ENCODE measurements around the gene ENDOV.

The ENDOV gene

GRCh38 chr17:80429356-80430275 lies 14.6 kb downstream of the ENDOV start:
- Histone ChIP-seq H2AFZ (ENCODE audit: low read depth, low read length) (no peak overlapping the region), H2AK5ac (ENCODE audit: low read length, severe bottlenecking) (no peak overlapping the region), H3K9ac (ENCODE audit: low read length) (no peak overlapping the region), H2BK12ac (ENCODE audit: low read length in 2 of 2) (no peak overlapping the region), H2BK120ac (ENCODE audit: low read depth, low read length) (no peak overlapping the region), H3K9me3 (ENCODE audit: control insufficient read depth, low read length) (no peaks in the 10 kb centered on the region), H2BK5ac (ENCODE audit: low read depth, low read length, poor library complexity, severe bottlenecking) (no peak overlapping the region), H3K79me1 (replicated peaks; ENCODE audit: low read length, poor library complexity, severe bottlenecking) (no peaks in the 10 kb centered on the region), H3K18ac (ENCODE audit: low read depth in 1 of 2, low read length in 2 of 2) (no peak overlapping the region), H3K4me2 (ENCODE audit: low read length, poor library complexity, severe bottlenecking) (no peak overlapping the region), H3K36me3 (ENCODE audit: control insufficient read depth in 1 of 2, insufficient read depth in 2 of 2, low read depth in 1 of 2, low read length in 2 of 2) (peaks cover 10 to 17% of the 10 kb centered on the region in 2 experiments), H4K91ac (ENCODE audit: low read length) (no peak overlapping the region), H4K8ac (ENCODE audit: low read length) (no peak overlapping the region), H2BK15ac (ENCODE audit: low read depth, poor library complexity, severe bottlenecking) (no peak overlapping the region), H3K4me1 (ENCODE audit: control insufficient read depth, insufficient read depth, low read depth, low read length) (peaks cover 7% of the 10 kb centered on the region), H3K27ac (ENCODE audit: low read length, poor library complexity, severe bottlenecking) (no peak overlapping the region), H3K4me3 (ENCODE audit: insufficient read depth in 1 of 2, low read depth in 1 of 2, low read length in 2 of 2) (no peak overlapping the region), H3K23ac (ENCODE audit: low read length in 2 of 2) (no peak overlapping the region), H3K14ac (ENCODE audit: low read length in 2 of 2) (no peak overlapping the region), H3K4ac (ENCODE audit: low read depth in 1 of 2, low read length in 2 of 2) (no peak overlapping the region), H3K27me3 (ENCODE audit: control insufficient read depth in 1 of 2, insufficient read depth in 1 of 2, low read length in 2 of 2) (peaks cover 0 to 14% of the 10 kb centered on the region in 2 experiments)
- DNase-seq = no peak
- 93% methylated on average over 32 of the region's 33 CpGs for WGBS

DNA sequence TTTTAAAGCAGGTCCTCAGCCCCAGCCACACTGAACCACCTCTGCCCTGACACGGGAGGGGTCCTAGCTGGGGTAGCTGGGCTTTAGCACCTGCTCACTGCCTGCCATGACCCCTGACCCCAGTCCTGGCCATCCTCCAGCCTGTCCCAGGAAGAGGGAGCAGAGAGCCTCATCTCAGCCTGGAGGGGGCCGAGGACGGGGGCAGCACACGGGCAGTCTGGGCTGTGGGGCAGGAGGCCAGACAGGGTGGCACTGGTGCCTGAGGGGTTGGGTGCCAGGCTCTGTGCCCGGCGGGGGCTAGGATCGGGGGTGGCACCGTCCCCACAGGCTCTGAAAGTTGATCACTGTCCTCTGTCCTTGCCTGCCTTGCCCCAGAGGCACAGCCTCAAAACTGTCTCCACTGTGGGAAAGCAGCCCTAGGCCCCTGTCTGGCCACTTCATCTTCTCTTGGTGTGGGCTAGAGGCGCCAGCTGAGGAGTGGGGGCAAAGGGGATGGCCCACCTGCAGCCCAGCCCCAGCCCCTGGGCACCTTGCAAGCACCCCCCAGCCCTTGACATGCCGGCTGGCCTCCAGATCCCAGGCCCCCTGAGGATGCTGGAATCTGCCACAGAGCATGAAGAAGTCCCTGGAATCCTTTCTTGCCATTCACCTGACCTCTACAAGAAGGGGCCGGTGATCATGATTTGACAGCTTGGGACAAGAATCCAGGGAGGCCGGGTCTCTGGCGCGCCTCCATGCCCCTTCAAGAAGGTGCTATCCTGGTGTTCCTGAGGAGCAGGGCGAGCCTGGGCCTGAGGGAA lies 15.7 kb downstream of the ENDOV start:
- H2BK5ac ChIP-seq (ENCODE audit: low read depth, low read length, poor library complexity, severe bottlenecking) = no peak overlapping the region
- no peak overlapping the region for H4K8ac ChIP-seq (ENCODE audit: low read length)
- no peak overlapping the region for H3K14ac ChIP-seq (ENCODE audit: low read length in 2 of 2)
- H3K79me1 ChIP-seq (replicated peaks; ENCODE audit: low read length, poor library complexity, severe bottlenecking) = no peaks in the 10 kb centered on the region
- no peak overlapping the region for H2BK15ac ChIP-seq (ENCODE audit: low read depth, poor library complexity, severe bottlenecking)
- no peak for DNase-seq
- H3K23ac ChIP-seq (ENCODE audit: low read length in 2 of 2) = no peak overlapping the region
- H2AK5ac ChIP-seq (ENCODE audit: low read length, severe bottlenecking) = no peak overlapping the region
- 81% methylated on average over 15 of the region's 15 CpGs for WGBS
- H3K4me2 ChIP-seq (ENCODE audit: low read length, poor library complexity, severe bottlenecking) = no peak overlapping the region
- no peak overlapping the region for H3K9ac ChIP-seq (ENCODE audit: low read length)
- H3K18ac ChIP-seq (ENCODE audit: low read depth in 1 of 2, low read length in 2 of 2) = no peak overlapping the region
- no peak overlapping the region for H2BK12ac ChIP-seq (ENCODE audit: low read length in 2 of 2)
- H3K4ac ChIP-seq (ENCODE audit: low read depth in 1 of 2, low read length in 2 of 2) = no peak overlapping the region
- no peak overlapping the region for H4K91ac ChIP-seq (ENCODE audit: low read length)
- no peak overlapping the region for H2BK120ac ChIP-seq (ENCODE audit: low read depth, low read length)
- peaks cover 10 to 17% of the 10 kb centered on the region in 2 experiments for H3K36me3 ChIP-seq (ENCODE audit: control insufficient read depth in 1 of 2, insufficient read depth in 2 of 2, low read depth in 1 of 2, low read length in 2 of 2)
- H3K4me3 ChIP-seq (ENCODE audit: insufficient read depth in 1 of 2, low read depth in 1 of 2, low read length in 2 of 2) = no peak overlapping the region
- H3K4me1 ChIP-seq (ENCODE audit: control insufficient read depth, insufficient read depth, low read depth, low read length) = peaks cover 2% of the 10 kb centered on the region
- H3K27me3 ChIP-seq (ENCODE audit: control insufficient read depth in 1 of 2, insufficient read depth in 1 of 2, low read length in 2 of 2) = peaks cover 0 to 13% of the 10 kb centered on the region in 2 experiments
- H3K27ac ChIP-seq (ENCODE audit: low read length, poor library complexity, severe bottlenecking) = no peak overlapping the region
- H3K9me3 ChIP-seq (ENCODE audit: control insufficient read depth, low read length) = no peaks in the 10 kb centered on the region
- no peak overlapping the region for H2AFZ ChIP-seq (ENCODE audit: low read depth, low read length)

GRCh38 chr17:80431246-80432195 lies 16.6 kb downstream of the ENDOV start:
- no peak overlapping the region for H2BK12ac ChIP-seq (ENCODE audit: low read length in 2 of 2)
- H3K4me1 ChIP-seq (ENCODE audit: control insufficient read depth, insufficient read depth, low read depth, low read length) = peaks cover 2% of the 10 kb centered on the region
- no peak overlapping the region for H2AK5ac ChIP-seq (ENCODE audit: low read length, severe bottlenecking)
- no peak overlapping the region for H3K14ac ChIP-seq (ENCODE audit: low read length in 2 of 2)
- H3K27me3 ChIP-seq (ENCODE audit: control insufficient read depth in 1 of 2, insufficient read depth in 1 of 2, low read length in 2 of 2) = peaks cover 0 to 7% of the 10 kb centered on the region in 2 experiments
- no peak overlapping the region for H3K18ac ChIP-seq (ENCODE audit: low read depth in 1 of 2, low read length in 2 of 2)
- no peak overlapping the region for H2AFZ ChIP-seq (ENCODE audit: low read depth, low read length)
- H3K9ac ChIP-seq (ENCODE audit: low read length) = no peak overlapping the region
- no peak overlapping the region for H2BK5ac ChIP-seq (ENCODE audit: low read depth, low read length, poor library complexity, severe bottlenecking)
- WGBS = 87% methylated on average over 29 of the region's 29 CpGs
- no peaks in the 10 kb centered on the region for H3K79me1 ChIP-seq (replicated peaks; ENCODE audit: low read length, poor library complexity, severe bottlenecking)
- no peak for DNase-seq
- H3K4me3 ChIP-seq (ENCODE audit: insufficient read depth in 1 of 2, low read depth in 1 of 2, low read length in 2 of 2) = no peak overlapping the region
- no peak overlapping the region for H3K27ac ChIP-seq (ENCODE audit: low read length, poor library complexity, severe bottlenecking)
- no peak overlapping the region for H3K23ac ChIP-seq (ENCODE audit: low read length in 2 of 2)
- no peak overlapping the region for H3K4ac ChIP-seq (ENCODE audit: low read depth in 1 of 2, low read length in 2 of 2)
- peaks cover 10 to 17% of the 10 kb centered on the region in 2 experiments for H3K36me3 ChIP-seq (ENCODE audit: control insufficient read depth in 1 of 2, insufficient read depth in 2 of 2, low read depth in 1 of 2, low read length in 2 of 2)
- H3K9me3 ChIP-seq (ENCODE audit: control insufficient read depth, low read length) = no peaks in the 10 kb centered on the region
- no peak overlapping the region for H3K4me2 ChIP-seq (ENCODE audit: low read length, poor library complexity, severe bottlenecking)
- H4K8ac ChIP-seq (ENCODE audit: low read length) = no peak overlapping the region
- no peak overlapping the region for H2BK15ac ChIP-seq (ENCODE audit: low read depth, poor library complexity, severe bottlenecking)
- H4K91ac ChIP-seq (ENCODE audit: low read length) = no peak overlapping the region
- H2BK120ac ChIP-seq (ENCODE audit: low read depth, low read length) = no peak overlapping the region
